Natural killer cell (primary cell): ENCODE measurements around the gene ETV3. TPM values are rescaled to one million over a fixed set of nuclear protein-coding genes. Genes with fewer than 3 reads are reported as not detected.
"Not testable (repeated sequence)": the region's sequence is repeated elsewhere in the genome, so short reads cannot be mapped to it uniquely, and the experiment has no call there.

Experiments used
- ATAC-seq, 3 donors: fragments of 150-1000 bp in 2 of 3; fragments of 200-7000 bp in 1 of 3; cut with Tn5 transposase; 1 replicate in 1 of 3; 2 replicates in 2 of 3; pipeline ENCODE4 v1.10.0; 2021; ENCODE audit warnings: mild to moderate bottlenecking in 2 of 3, moderate library complexity in 2 of 3
- DNase-seq, 2 donors: peaks; one replicate each; pipeline versions ENCODE4 v3.0.0 to v3.0.0-alpha.2; 2013 to 2021; ENCODE audit warnings: mixed read lengths in 1 of 2
- H3K27ac ChIP-seq: one replicate; pipeline ENCODE4 v1.5.1; 2013; ENCODE audit warnings: mild to moderate bottlenecking, low read length
- H3K27me3 ChIP-seq: one replicate; pipeline ENCODE4 v1.6.1; 2013; ENCODE audit warnings: low read length; ENCODE audit not compliant: control insufficient read depth, insufficient read depth
- H3K36me3 ChIP-seq: one replicate; pipeline ENCODE4 v1.6.1; 2013; ENCODE audit warnings: low read length; ENCODE audit not compliant: control insufficient read depth, insufficient read depth
- H3K4me1 ChIP-seq: one replicate; pipeline ENCODE4 v1.6.1; 2013; ENCODE audit warnings: low read length; ENCODE audit not compliant: control insufficient read depth, insufficient read depth
- H3K4me3 ChIP-seq: one replicate; pipeline ENCODE4 v1.5.1; 2013; ENCODE audit warnings: low read length
- H3K9me3 ChIP-seq: one replicate; pipeline ENCODE4 v1.6.1; 2013; ENCODE audit warnings: low read length; ENCODE audit not compliant: control insufficient read depth, insufficient read depth
- H3K27ac Mint-ChIP-seq, 2 donors: one replicate each; pipeline ENCODE4 v1.8.0; 2022; ENCODE audit warnings: mild to moderate bottlenecking in 2 of 2, mixed read lengths in 2 of 2, moderate library complexity in 1 of 2
- H3K27me3 Mint-ChIP-seq, 2 donors: one replicate each; pipeline ENCODE4 v1.8.0; 2022; ENCODE audit warnings: low read depth in 2 of 2, mixed read lengths in 2 of 2
- H3K36me3 Mint-ChIP-seq: one replicate; pipeline ENCODE4 v1.8.0; 2022; ENCODE audit warnings: mixed read lengths
- H3K4me1 Mint-ChIP-seq, 2 donors: one replicate each; pipeline ENCODE4 v1.8.0; 2022; ENCODE audit warnings: mixed read lengths in 2 of 2
- H3K4me3 Mint-ChIP-seq: one replicate; pipeline ENCODE4 v1.8.0; 2022; ENCODE audit warnings: mild to moderate bottlenecking, moderate library complexity, mixed read lengths
- H3K9me3 Mint-ChIP-seq, 2 donors: one replicate each; pipeline ENCODE4 v1.8.0; 2022; ENCODE audit warnings: mixed read lengths in 2 of 2
- CTCF ChIP-seq: fragments of 200-600 bp; IDR thresholded peaks from one replicate; pipeline ENCODE4 v1.8.0; 2022; ENCODE audit warnings: antibody characterized with exemption
- WGBS: methylation state at CpG from one replicate; pipeline ENCODE4 v1.1.7; 2013; ENCODE audit warnings: missing lambda C conversion rate; ENCODE audit not compliant: insufficient coverage; 5-methylcytosine and 5-hydroxymethylcytosine counted together
- intact Hi-C: fragments of 100-400 bp; cut with micrococcal nuclease; formaldehyde crosslinking; loops from one replicate; pipeline ENCODE4 v1.14.2; 2022
- total RNA-seq, 4 donors: library from RNA; stranded (reverse); fragments of 120-200 nt in 1 of 4; gene quantifications; one replicate each; pipeline versions ENCODE4 v1.2.3 to v1.2.4, GENCODE V29; 2013 to 2022

Gene ETV3
- total RNA-seq, 3 donors from 2014 or later (not counting 1 experiment from before 2014, with no cell fraction given) = 58.3 to 101 (median 76.6) TPM

DNA sequence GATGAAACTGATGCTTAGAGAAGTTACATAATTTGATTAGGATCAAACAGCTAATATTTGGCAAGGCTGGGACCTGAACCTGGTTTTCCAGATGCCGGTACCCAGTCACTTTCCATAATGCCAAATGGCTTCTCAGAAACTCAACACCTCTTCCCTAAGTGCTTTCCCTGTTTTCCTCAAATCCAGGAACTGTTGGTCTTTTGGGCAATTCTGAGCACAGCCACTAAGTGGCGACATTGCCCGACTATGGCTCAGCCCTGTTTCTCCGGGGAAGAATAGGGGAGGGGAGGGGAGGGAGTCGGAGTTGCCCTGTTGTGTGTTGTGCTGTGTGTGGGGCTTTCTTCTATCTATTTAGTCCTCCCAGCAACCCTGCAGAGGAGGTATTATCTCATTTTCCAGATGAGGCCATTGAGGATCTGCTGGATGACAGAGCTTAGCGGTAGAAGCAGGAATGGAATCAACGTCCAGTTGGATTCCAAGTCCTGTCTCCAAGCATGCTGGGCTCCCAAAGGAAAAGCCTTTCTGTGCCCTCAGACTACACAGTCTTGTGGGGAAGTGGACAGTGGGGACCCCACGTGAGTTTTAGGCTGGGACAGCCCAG, 33.8 kb upstream of the ETV3 start:
- H3K36me3 ChIP-seq, H3K27ac Mint-ChIP-seq, intact Hi-C loops, H3K4me1 ChIP-seq, H3K4me3 Mint-ChIP-seq, H3K4me1 Mint-ChIP-seq, DNase-seq, H3K27me3 ChIP-seq, H3K9me3 Mint-ChIP-seq, H3K36me3 Mint-ChIP-seq, H3K9me3 ChIP-seq, H3K27ac ChIP-seq, H3K4me3 ChIP-seq: not testable (repeated sequence)
- peaks cover 8 to 10% of the 10 kb centered on the region in 2 donors for H3K27me3 Mint-ChIP-seq
- ATAC-seq = peak; percentile 49 to 75 (median 73)
- TF ChIP-seq CTCF = peak; percentile 29
- 21% methylated on average over 1 of the region's 8 CpGs for WGBS

DNA sequence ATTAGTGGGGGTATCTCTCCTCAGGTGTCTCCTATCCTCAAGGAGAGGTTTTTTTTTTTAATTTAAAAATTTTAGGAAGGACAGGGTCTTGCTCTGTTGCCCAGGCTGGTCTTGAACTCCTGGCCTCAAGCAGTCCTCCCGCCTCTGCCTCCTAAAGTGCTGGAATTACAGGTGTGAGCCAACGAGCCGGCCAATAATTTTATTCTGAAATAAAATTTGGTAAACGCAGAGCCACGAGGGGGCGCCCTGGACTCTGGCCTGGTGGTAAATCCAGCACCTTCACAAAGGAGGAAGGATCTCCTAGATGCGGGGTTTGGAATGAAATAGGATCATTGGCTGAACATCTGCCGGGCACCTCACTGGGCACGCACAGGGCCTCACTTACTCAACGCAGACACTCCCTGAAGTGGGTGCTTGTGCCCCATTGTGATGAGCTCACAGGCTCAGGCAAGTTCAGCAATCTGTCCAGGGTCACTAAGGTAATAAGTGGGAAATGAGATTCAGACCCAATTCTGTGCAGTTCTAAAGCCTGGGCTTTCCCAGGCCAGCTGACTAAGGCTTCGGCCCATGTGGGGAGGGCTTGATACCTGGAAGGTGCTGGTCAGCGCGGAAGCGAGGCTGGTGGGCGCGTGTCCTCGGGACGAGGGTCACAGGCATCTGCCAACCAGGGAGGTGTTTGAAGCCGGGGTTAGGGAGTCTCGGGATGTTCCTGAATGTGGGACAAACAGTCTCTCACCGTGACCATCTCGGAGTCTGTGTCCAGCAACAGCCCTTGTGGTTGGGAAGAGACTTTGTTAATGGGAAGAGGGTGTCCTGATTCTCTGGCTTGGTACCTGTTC, 32.7 kb upstream of the ETV3 start:
- Mint-ChIP-seq H3K4me3 (no peak overlapping the region), H3K4me1 (no peaks in the 10 kb centered on the region)
- TF ChIP-seq CTCF = peak; percentile 47

DNA sequence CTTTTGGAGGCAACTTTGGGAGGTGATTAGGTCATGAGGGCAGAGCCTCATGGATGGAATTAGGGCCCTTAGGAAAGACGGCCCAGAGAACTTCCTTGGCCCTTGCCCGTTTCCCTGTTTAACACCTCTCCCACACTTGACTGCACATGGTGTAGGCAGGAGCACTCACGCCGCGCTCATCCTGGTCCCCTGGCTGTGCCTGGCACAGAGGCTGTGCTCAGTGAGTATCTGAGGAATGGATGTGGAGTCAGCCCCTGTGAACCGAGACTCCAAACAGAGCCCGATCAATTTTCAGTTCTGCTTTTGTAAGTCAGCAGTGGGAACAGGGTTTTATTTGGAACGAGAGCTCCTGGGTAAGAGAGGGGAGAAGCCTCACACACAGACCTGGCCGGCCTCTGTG, 29.8 kb upstream of the ETV3 start:
- no peak for DNase-seq
- peaks cover 15 to 17% of the 10 kb centered on the region in 2 donors for H3K27me3 Mint-ChIP-seq
- TF ChIP-seq CTCF = no peak
- H3K27ac Mint-ChIP-seq = no peak overlapping the region
- H3K9me3 Mint-ChIP-seq = no peaks in the 10 kb centered on the region
- H3K27me3 ChIP-seq = peaks cover 3% of the 10 kb centered on the region
- no peaks in the 10 kb centered on the region for H3K9me3 ChIP-seq
- intact Hi-C loops = no loop called here
- no peak overlapping the region for H3K27ac ChIP-seq
- ATAC-seq = no peak
- 81% methylated on average over 9 of the region's 9 CpGs for WGBS
- no peaks in the 10 kb centered on the region for H3K36me3 Mint-ChIP-seq
- H3K4me1 ChIP-seq = no peaks in the 10 kb centered on the region
- peaks cover 7% of the 10 kb centered on the region in 2 donors for H3K4me1 Mint-ChIP-seq
- H3K4me3 ChIP-seq = no peak overlapping the region
- no peaks in the 10 kb centered on the region for H3K36me3 ChIP-seq
- no peak overlapping the region for H3K4me3 Mint-ChIP-seq

More for the DNA sequence above, 32.7 kb upstream of the ETV3 start:
- no peak overlapping the region for H3K4me3 ChIP-seq
- no peaks in the 10 kb centered on the region for H3K9me3 Mint-ChIP-seq
- H3K27me3 Mint-ChIP-seq = peaks cover 7 to 8% of the 10 kb centered on the region in 2 donors
- intact Hi-C loops = no loop called here
- no peaks in the 10 kb centered on the region for H3K9me3 ChIP-seq
- DNase-seq = peak; percentile 33 to 39
- H3K27me3 ChIP-seq = no peaks in the 10 kb centered on the region
- 73% methylated on average over 22 of the region's 22 CpGs for WGBS
- H3K27ac Mint-ChIP-seq = no peak overlapping the region
- no peaks in the 10 kb centered on the region for H3K36me3 Mint-ChIP-seq
- ATAC-seq = no peak
- peaks cover 3% of the 10 kb centered on the region for H3K4me1 ChIP-seq
- no peak overlapping the region for H3K27ac ChIP-seq
- no peaks in the 10 kb centered on the region for H3K36me3 ChIP-seq
